GM12864 (cell line): ENCODE data around the gene OXNAD1.

Experiments used
- DNase-seq: peaks from one replicate; pipeline ENCODE4 v3.0.0-alpha.2; 2011; ENCODE audit warnings: low read depth
- H3K4me3 ChIP-seq: 2 replicates; pipeline ENCODE4 v1.5.1; 2011; ENCODE audit warnings: mild to moderate bottlenecking, low read depth, low read length, control low read depth
- CTCF ChIP-seq: IDR thresholded peaks from 2 replicates; pipeline ENCODE4 v1.5.1; 2011; ENCODE audit warnings: low read depth, mild to moderate bottlenecking, moderate library complexity, low read length, control low read depth, inconsistent platforms; ENCODE audit errors: missing control alignments

The OXNAD1 gene

GRCh38 chr3:16336825-16337224 lies 71.8 kb downstream of the OXNAD1 start:
- no peak overlapping the region for H3K4me3 ChIP-seq
- TF ChIP-seq CTCF: no peak
- no peak for DNase-seq

DNA sequence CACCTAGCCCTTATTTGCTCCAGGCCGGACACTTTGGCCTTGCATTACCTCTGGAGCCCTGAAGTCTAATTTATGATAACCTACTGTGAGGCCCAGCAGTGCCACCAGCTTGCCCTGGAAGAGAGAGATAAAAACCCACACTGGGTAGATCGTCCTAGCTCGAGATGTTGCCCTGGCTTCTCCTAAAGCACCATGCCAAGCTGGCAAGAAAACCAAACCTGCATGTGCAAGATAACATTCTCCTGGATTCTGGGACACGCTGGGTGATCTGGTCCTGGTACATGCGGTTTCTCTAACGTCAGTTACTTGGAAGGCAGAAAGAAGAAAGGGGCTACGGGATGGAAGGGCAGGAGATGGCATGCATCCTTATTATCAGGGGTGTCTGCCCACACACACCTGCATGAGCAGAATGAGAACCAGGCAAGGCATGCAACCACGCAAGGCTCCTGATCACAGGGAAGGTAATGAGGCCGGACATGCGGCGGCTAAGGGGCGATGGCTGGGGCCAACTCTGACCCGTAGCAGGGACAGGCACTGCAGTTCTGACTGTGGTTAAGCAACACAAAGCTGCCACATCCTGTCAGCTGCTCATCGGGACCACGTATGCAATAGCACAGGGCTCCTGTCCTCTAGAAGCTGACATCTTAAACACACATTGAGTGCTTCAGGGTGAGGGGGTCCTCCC lies 73.0 kb downstream of the OXNAD1 start:
- no peak for DNase-seq
- no peak for TF ChIP-seq CTCF
- no peak overlapping the region for H3K4me3 ChIP-seq

DNA sequence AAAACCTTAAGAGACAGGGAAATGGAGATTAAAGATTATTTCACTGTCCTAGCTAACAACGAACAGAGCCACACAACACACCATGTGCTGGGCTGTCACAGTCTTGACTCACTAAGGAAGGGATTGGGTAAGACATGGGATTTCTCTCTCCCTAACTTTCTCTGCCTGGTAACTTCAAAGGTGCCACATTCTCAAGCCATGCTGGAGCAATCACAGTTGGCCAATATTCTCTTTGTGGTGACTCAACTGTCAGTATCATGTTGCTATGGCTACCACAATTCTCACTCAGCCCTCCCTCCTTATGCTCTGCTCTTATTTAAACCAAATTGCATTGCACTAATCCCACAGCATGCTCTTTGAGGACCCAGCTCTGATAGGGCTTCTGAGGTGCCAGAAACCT lies 74.0 kb downstream of the OXNAD1 start:
- DNase-seq: no peak
- TF ChIP-seq CTCF: no peak
- H3K4me3 ChIP-seq: no peak overlapping the region

DNA sequence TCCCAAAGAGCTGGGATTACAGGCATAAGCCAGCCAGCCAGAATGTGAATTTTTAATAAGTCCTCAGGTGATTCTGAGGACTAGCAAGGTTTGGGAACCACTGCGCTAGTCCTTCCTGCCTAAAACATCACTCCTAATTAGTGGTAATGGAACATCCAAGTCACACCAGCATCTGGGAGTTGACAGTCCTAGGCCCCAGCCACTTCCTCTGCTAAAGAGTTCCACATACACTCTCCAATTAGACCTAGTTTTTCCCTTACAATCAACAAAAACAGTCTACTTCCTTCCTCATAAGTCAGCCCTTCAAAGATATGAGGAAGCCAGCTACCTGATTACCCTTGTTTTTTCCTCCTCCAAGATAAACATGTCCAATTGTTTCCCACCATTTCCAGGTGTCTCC lies 78.1 kb downstream of the OXNAD1 start:
- no peak overlapping the region for H3K4me3 ChIP-seq
- no peak for DNase-seq
- TF ChIP-seq CTCF: no peak

GRCh38 chr3:16346413-16347081 lies 81.5 kb downstream of the OXNAD1 start:
- no peak for DNase-seq
- TF ChIP-seq CTCF: no peak
- H3K4me3 ChIP-seq: no peak overlapping the region

- H3K4me3 ChIP-seq: no peak overlapping the region
- no peak for TF ChIP-seq CTCF
- DNase-seq: no peak
Observed at GRCh38 chr3:16347548-16347947, 82.5 kb downstream of the OXNAD1 start.
